ENCODE measurements around the gene DYNC2LI1. TPM values are rescaled to one million over a fixed set of nuclear protein-coding genes. Genes with fewer than 3 reads are reported as not detected.

The DYNC2LI1 gene
- total RNA-seq, 1 donor from 2014 or later: 34.6 TPM

DNA sequence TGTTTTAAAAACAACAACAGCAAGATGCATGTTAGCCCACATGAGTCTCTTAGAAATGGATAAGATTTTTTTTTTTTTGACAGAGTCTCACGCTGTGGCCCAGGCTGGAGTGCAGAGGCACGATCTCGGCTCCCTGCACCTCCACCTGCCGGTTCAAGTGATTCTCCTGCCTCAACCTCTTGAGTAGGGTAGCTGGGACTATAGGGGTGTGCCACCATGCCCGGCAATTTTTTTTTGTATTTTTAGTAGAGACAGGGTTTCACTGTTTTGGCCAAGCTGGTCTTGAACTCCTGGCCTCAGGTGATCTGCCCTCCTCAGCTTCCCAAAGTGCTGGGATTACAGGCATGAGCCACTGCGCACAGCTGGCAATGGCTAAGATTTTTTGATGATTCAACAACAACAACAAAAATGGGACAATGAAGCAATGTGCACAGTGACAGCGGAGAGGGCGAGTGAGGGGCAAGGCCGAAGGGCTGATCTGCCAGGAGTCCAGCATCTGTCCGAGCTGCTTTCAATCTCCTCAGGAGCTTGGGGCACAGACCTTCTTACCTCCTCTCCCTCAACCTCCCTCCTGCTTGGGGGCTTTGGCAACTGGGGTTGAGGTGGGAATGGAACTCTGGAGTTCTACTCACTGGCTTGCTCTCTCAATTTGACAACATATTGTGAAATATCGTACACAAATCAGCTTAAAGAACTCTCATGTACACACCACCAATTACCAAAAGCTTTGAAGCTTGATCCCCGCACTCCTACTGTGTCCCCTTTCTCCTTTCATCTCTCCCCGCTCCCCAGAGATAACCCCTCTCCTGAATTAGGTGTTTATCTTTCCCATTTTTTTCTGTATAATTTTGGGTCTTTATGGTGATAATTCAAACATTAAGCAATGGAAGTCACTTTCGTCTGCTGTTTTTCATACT lies 68.4 kb downstream of the DYNC2LI1 start:
- DNase-seq (ENCODE audit: low spot score in 2 of 2) (no peak), FAIRE-seq (no peak)

DNA sequence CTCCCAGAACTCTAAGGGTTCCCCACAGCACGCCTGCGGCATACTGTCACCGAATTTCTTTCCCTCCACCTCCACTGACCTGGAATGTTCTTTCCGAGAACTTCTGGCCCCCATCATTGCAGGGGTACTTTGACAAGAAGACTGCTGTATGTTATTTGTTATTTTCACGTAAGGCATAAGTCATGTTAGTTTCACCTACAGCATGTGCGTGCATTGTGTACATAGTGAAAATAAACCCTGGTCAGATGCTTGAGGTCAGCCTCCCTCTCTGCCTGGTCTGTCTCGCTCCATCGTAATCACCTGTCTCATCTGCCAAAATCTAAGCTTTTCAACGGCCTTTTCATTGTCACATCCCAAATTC lies 69.0 kb downstream of the DYNC2LI1 start:
- DNase-seq (ENCODE audit: low spot score in 2 of 2) (no peak), FAIRE-seq (no peak)

DNA sequence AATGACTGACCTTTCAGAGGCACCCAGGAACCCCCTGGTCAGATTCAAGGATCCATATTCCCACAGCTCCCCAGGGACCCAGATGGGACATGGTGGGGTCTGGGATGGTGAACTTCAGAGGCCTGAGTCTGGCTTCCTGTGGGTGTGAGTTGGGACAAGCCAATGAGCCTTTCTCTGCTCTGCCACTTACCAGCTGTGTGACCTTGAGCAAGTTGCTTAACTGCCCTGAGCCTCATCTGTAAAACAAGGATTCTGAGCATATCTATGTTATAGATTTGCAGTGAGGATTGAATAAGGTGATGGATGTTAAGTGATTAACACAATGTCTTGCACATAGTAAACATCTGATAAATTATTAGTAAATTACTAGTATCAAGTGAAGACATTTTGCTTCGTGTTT lies 71.3 kb downstream of the DYNC2LI1 start:
- FAIRE-seq (no peak), DNase-seq (ENCODE audit: low spot score in 2 of 2) (no peak)

DNA sequence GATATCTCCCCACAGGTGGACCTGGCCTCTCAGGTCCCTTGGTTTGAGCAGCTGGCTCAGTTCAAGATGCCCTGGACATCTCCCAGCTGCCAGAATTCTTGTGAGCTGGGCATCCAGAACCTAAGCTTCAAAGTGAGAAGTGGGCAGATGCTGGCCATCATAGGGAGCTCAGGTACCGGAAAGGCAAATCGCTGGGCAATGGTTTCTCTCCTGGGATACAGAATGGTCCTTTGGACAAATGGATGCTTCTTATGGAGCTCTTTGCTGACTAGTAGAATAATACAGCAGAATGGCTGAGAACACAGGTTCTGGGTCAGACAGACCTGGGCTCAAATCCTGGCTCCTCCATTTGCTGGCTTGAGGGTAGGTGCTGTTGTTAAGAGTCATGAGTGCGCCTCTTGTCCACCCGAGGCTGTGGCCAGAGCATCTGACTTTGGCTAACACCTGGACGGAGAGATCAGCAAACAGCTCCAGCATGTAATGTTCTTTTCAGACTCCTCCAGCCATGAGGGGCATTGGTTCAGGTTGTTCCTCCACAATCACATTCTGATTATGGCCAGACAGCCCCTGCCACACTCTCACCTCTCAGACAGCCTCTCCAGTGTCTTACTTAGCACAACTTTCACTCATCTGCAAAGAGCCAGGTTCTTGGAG lies 72.4 kb downstream of the DYNC2LI1 start:
- DNase-seq (ENCODE audit: low spot score in 2 of 2) (no peak), FAIRE-seq (no peak)

DNA sequence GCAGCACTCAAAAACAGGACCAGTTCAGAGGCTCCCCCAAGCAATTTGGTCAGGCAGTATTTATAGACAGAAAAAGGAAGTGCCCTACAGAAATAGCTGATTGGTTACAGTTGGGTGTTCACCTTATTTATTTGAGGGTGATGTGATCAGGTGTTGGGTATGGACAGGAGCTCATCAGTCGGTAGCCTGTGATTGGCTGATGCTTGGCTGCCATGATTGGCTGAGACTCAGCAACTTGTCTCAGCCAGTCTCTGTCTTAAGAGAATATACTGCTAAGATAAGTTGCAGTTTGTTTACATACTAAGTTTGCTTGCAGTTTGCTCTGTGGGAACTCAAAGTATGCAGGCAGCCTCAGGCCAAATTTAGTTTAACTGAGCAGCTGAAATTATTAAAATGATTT lies 74.4 kb downstream of the DYNC2LI1 start:
- FAIRE-seq (no peak), DNase-seq (ENCODE audit: low spot score in 2 of 2) (no peak)

DNA sequence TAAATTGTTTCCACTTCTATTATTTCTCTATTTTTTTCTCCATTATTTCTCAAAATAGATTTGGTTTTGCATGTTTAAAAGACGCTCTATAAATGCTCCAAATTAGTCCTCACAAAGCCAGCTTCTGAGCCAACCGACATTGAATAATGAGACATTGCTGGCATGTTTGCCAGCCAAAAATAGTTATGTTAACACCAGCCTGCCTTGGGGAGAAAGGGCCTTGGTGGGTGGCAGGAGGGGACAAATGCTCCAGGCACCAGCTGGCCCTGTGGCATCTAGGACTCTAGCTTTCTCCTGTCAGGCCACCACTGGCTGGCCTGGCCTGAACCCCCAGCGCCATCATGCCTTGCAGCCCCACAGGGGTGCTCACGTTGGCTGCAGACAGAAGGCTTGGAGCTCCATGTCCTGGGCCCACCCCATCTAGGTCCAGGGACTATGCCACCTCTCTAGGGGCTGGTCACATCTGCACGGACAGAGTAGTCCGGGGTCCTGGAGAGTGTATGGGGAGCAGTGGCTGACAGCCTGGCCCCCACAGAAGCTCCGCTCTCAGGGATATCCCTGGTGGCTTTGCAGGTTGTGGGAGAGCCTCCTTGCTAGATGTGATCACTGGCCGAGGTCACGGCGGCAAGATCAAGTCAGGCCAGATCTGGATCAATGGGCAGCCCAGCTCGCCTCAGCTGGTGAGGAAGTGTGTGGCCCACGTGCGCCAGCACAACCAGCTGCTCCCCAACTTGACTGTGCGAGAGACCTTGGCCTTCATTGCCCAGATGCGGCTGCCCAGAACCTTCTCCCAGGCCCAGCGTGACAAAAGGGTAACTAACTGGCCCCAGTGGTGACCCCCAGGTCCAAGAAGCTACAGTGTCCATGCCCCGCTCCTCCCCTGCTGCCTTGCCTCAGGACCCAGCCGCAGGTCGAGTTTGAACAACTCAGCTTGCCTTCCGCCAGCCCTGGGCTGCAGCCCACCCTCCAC lies 77.5 kb downstream of the DYNC2LI1 start:
- no peak for FAIRE-seq
- DNase-seq (ENCODE audit: low spot score in 2 of 2): no peak

DNA sequence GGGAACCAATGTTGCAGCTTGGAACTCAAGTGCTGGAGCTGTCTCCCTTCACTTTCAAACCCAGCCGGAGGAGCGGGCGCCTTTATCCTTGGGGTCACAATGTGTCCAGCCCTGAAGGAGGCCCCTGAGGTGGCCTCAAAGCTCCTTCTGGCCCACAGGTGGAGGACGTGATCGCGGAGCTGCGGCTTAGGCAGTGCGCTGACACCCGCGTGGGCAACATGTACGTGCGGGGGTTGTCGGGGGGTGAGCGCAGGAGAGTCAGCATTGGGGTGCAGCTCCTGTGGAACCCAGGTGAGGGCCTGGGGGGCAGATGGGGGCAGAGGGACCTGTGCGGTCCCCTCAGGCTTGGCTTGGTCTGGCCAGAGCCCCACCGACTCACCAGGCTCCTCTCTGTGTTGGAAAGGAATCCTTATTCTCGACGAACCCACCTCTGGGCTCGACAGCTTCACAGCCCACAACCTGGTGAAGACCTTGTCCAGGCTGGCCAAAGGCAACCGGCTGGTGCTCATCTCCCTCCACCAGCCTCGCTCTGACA lies 78.4 kb downstream of the DYNC2LI1 start:
- no peak for DNase-seq (ENCODE audit: low spot score in 2 of 2)
- FAIRE-seq: no peak

DNA sequence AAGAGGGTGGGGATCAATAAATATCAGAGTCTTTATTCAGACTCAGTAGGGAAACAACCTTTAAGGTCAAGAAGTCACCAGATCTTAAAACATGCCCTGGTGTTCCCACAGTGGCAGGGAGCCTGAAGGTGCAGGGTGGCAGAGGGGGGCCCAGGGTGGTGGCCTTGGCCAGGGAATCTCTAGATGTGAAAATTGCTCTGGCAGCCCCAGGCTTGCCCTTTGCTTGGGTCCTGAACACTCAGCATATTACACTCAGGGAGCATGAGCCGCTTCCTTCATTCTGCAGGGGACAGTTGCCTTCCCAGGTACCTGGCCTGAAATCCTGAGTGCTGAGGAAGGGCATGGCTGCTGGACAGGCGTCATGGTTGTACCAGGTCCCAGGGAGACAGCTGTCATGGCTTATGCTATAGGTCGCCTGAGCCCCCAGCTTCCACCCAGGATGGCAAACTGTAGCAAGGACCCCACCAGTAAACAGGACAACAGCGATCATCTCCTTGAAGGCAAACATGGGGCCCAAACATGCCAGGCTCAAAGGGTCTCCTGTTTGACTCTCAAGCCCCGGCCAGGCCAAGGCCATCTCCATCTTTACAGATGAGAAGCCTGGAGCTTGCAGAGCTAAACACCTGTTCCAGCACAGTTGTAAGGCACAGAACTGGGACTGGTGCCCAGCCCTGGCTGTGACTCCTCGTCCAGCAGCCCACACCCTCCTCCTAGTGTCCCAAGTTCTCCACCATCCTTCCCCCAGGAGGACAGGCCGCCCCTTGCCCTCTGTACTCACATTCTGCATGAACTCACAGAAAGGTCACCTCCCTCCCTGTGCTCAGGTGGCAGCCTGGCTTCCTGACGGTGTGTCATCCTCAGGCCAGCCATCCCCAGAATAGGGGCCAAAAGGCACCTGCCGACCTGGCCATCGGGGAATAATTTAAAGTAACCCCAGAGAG lies 79.6 kb downstream of the DYNC2LI1 start:
- DNase-seq (ENCODE audit: low spot score in 2 of 2) (no peak), FAIRE-seq (no peak)

DNA sequence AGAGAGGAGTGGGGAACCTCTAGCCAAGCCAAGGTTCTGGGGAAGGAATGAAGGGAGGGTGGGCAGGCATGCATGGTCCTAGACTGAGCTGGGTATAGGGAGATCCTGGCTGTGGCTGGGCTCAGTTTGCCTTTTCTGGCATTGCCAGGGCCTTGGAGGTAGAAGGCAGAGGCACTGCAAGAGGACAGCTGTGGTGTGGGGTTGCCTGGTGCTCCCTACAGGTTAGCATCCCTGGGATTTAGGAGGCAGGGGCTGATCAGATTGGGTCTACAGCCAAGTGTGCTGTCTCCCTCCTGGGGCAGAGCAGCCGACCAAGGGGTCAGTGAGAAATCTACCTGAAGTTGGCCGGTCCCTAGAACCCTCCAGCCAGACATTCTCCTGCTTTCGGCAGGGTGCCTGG lies 80.8 kb downstream of the DYNC2LI1 start:
- DNase-seq (ENCODE audit: low spot score in 2 of 2) (no peak), FAIRE-seq (no peak)

DNA sequence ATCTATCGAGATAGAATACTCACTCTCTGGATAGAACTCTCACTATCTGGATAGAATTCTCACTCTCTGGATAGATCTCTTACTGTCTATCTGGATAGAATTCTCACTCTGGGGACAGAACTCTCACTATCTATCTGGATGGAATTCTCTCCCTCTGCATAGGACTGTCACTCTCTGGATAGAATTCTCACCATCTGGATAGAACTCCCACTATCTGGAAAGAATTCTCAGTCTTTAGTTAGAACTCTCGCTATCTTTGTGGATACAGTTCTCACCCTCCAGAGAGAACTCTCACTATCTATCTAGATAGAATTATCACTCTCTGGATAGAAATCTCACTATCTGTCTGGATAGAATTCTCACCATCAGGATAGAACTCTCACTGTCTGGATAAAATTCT lies 81.5 kb downstream of the DYNC2LI1 start:
- no peak for FAIRE-seq
- no peak for DNase-seq (ENCODE audit: low spot score in 2 of 2)

Small RNA genes lying within 50 kb of the gene (small RNA-seq; reads per million reads assigned to genes)
- gene RN7SKP66: not detected

Other genes with a start within 250 kb of the DYNC2LI1 start
- gene THADA, start 178.0 kb upstream of the DYNC2LI1 start, total RNA-seq: 32.6 TPM
- 7.3 TPM for gene PLEKHH2, start 136.8 kb upstream of the DYNC2LI1 start, total RNA-seq
- under 0.01 TPM for gene C1GALT1C1L, start 97.6 kb upstream of the DYNC2LI1 start, total RNA-seq
- gene ABCG5, start 64.8 kb downstream of the DYNC2LI1 start, total RNA-seq: not detected
- 0.41 TPM for gene ABCG8, start 64.9 kb downstream of the DYNC2LI1 start, total RNA-seq
- gene LRPPRC, start 221.9 kb downstream of the DYNC2LI1 start, total RNA-seq: 106 TPM

Data from frontal cortex (tissue), 4 donors.